GM12874 (cell line): ENCODE data around the gene DES.

Experiments used
- TF ChIP-seq, protein P1 (sequence below): IDR thresholded peaks from 2 replicates; pipeline ENCODE4 v1.5.1; 2011; ENCODE audit warnings: low read depth, mild to moderate bottlenecking, control low read depth, low read length, moderate library complexity; ENCODE audit not compliant: insufficient read depth

The DES gene

DNA sequence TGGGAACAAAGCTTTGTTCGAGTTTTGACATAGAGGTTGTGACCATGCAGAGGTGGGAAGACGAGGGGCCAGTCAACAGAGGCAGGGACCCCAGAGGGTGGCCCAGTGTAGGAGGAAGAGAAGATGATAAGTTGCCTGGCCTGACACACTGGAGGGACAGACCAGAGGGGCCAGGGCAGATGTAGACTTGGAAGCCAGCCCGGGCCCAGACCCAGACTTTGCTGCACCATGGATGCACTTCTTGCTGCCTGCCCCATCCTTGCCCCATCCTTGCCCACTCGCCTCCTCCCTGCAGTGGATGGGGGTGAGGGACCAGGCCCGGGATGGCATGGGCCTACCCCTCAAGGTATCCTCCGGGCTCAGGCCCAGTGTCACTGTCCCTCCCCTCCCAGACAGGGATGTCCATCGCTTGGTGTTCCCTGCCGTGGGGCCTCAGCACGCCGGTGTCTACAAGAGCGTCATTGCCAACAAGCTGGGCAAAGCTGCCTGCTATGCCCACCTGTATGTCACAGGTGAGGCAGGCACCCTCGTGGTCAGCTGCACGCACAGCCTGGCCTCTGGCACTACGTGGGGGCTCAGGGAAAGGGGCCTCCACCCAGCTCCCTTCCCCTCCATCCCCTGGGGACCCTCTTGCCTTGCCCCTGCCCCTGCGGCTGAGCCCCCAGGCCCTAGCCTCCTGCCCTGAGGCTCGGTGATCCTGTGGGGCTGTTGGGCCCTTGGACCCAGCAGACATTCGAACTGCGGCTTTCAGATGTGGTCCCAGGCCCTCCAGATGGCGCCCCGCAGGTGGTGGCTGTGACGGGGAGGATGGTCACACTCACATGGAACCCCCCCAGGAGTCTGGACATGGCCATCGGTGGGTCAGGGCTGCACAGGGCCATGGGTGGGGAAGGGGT, 53.5 kb downstream of the DES start:
- TF ChIP-seq, protein P1, sequence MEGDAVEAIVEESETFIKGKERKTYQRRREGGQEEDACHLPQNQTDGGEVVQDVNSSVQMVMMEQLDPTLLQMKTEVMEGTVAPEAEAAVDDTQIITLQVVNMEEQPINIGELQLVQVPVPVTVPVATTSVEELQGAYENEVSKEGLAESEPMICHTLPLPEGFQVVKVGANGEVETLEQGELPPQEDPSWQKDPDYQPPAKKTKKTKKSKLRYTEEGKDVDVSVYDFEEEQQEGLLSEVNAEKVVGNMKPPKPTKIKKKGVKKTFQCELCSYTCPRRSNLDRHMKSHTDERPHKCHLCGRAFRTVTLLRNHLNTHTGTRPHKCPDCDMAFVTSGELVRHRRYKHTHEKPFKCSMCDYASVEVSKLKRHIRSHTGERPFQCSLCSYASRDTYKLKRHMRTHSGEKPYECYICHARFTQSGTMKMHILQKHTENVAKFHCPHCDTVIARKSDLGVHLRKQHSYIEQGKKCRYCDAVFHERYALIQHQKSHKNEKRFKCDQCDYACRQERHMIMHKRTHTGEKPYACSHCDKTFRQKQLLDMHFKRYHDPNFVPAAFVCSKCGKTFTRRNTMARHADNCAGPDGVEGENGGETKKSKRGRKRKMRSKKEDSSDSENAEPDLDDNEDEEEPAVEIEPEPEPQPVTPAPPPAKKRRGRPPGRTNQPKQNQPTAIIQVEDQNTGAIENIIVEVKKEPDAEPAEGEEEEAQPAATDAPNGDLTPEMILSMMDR: no peak

DNA sequence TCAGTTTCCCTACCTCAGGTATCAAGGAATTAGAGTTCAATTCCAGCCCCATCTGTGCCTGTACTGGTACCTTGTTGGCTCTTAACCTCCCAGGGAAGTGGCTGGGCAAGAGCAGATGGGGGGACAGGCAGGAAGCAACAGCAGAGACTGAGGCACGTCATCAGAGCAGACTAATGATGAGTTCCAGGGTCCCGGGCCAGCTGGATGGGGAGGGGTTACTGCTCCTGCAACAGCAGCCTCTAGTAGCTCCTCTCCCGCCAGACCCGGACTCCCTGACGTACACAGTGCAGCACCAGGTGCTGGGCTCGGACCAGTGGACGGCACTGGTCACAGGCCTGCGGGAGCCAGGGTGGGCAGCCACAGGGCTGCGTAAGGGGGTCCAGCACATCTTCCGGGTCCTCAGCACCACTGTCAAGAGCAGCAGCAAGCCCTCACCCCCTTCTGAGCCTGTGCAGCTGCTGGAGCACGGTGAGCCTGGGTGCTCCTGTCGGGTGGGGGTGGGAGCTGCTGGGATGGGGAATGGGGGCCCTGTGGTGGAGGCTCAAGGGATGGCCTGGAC, 54.5 kb downstream of the DES start:
- TF ChIP-seq, protein P1: no peak

DNA sequence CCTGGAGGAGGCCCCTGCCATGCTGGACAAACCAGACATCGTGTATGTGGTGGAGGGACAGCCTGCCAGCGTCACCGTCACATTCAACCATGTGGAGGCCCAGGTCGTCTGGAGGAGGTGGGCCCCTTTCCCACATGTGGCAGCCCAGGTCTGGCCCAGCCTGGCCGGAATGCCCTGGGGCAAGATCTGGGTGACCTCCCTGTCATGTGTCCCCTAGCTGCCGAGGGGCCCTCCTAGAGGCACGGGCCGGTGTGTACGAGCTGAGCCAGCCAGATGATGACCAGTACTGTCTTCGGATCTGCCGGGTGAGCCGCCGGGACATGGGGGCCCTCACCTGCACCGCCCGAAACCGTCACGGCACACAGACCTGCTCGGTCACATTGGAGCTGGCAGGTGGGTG, 55.3 kb downstream of the DES start:
- TF ChIP-seq, protein P1: no peak

DNA sequence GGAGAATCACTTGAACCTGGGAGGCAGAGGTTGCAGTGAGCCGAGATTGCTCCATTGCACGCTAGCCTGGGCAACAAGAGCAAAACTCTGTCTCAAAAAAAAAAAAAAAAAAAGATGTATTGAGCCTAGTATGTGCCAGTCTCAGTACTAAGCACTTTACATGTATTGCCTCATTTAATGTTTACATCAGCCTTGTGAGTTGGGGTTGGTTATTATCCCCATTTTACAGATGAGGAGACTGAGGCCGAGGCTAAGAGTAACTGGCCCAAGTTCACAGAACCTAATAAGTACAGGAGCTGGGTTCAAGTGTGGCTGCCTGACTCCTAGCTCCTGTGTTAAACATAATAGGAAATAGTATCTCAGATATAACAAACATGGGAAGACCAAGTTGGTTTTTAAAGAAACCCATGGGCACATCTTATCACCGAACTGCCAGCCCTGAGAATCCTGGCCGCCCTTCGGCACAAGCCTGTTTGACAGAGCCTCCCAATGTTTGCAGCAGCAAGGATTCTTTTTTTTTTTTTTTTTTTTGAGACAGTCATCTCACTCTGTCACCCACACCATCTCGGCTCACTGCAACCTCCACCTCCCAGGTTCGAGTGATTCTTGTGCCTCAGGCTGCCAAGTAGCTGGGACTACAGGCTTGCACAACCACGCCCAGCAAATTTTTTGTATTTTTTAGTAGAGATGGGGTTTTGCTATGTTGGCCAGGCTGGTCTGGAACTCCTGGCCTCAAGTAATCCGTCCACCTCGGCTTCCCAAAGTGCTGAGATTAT, 56.3 kb downstream of the DES start:
- TF ChIP-seq, protein P1: no peak

DNA sequence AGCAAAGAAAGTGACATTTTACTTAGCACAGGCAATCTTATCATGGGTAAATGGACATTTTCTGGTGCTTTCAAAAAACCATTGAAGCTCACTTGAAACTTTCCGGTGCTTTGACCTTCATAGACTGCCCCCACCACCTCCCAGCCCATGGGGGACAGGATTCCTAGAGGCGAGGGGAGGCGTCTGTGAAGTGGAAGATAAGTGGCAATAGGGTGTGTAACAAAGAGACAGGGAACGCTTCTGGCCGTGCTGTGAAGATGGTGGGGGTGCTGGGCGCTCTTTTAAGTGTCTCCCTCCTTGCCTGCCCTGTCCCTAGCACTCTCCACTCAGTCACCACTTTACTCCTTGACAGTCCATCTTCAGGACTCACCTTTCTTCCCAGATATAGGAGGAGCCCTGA, 57.1 kb downstream of the DES start:
- TF ChIP-seq, protein P1: no peak

DNA sequence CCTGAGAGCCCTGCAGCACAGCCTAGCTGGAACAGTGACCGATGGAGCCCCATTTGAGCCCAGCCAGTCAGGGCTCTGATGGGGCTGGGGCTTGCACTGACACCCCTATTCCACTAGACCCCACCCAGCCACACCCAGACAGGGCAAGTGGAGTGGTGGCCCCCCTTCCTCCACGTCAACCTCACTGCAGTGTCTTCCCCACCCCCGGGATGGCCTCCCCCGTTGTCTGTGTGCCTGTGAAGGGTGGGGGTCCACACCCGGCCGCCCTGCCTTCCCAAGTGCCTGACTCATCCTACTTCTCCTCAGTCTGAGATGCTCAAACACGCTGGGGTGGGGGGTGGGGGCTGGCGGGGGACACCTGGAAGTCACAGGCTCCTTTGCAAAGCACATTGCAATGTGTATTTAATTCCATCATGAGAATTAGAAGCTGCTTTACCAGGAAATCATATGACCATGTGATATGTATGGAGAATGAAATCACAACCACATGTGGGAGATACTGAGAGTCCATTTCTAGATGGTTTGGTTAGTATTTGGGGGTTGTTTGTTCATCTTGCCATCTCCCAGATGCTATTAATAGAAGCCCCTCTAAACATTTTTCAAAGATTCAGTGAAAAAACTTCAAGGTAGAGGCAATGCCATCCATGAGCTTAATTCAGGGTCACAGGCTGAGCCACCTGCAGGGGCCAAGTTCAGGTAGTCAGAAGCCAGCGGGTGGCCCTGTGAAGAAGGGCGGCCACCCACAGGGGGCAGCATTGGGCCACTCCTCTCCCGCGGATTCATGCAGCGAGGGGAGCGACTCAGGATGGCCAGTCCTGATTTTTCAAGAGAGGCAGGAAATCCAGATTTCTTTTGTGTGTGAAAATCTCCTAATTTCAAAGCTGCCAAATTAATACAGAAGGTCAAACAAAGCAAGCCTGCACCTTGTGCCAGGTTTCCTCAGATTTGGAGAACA, 57.8 kb downstream of the DES start:
- TF ChIP-seq, protein P1: peak; percentile 83
